Fibroblast of villous mesenchyme (primary cell): ENCODE measurements around the gene HELZ2. TPM values are rescaled to one million over a fixed set of nuclear protein-coding genes. Genes with fewer than 3 reads are reported as not detected.

Experiments
- DNase-seq: peaks from one replicate; pipeline ENCODE4 v3.0.0-alpha.2; 2010; ENCODE audit warnings: low read depth
- H3K4me3 ChIP-seq: 2 replicates; pipeline ENCODE4 v1.5.1; 2011; ENCODE audit warnings: low read depth, mild to moderate bottlenecking, low read length
- CTCF ChIP-seq: IDR thresholded peaks from 2 replicates; pipeline ENCODE4 v1.5.1; 2012; ENCODE audit warnings: low read depth, mild to moderate bottlenecking, low read length; ENCODE audit not compliant: insufficient read depth
- total RNA-seq: library from RNA; depleted of rRNA; stranded (reverse); fragments of >200 nt; gene quantifications from 2 replicates; pipeline ENCODE4 v1.2.3, GENCODE V29; 2012

Gene HELZ2
- total RNA-seq, 1 donor = 46.6 TPM

DNA sequence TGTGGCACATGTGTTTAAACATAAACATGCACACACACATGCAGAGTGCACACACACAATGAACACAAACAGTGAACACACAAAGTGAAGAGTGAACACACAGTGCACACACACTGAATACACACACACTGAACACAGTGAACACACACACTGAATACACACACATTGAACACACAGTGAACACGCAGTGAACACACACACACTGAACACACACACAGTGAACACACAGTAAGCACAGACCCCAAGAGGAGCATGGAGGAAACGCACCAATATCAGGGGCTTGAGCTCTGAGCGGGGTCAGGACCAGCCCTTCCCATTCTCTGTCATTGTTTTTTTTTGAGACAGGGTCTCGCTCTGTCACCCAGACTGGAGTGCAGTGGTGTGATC lies 17.1 kb upstream of the HELZ2 start:
- no peak for TF ChIP-seq CTCF
- no peak overlapping the region for H3K4me3 ChIP-seq
- DNase-seq = no peak

- TF ChIP-seq CTCF = no peak
- H3K4me3 ChIP-seq = no peak overlapping the region
Observed at GRCh38 chr20:63590218-63591146, 16.4 kb upstream of the HELZ2 start.

GRCh38 chr20:63589261-63590217 lies 15.5 kb upstream of the HELZ2 start:
- TF ChIP-seq CTCF = no peak
- no peak overlapping the region for H3K4me3 ChIP-seq
- no peak for DNase-seq

More at GRCh38 chr20:63590218-63591146, 16.4 kb upstream of the HELZ2 start:
- no peak for DNase-seq

DNA sequence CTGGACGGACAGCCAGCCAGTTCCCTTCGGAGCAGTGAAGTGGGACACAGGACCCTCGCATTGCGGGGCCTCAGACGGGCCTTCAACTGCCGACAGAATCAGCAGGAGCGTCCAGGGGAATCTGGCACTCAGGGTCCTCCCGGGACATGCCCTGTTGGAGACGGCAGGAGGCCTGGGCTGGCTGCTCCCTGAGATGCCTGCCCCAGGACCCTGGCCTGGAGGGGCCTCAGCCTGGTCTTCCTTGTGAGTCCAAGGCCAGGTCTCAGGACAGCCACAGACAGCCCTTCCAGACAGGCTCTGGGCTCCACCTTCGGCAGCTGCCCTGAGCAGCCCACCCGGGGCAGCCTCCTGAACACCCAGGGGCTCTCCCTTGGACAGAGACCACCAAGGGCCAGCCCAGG lies 14.6 kb upstream of the HELZ2 start:
- H3K4me3 ChIP-seq = no peak overlapping the region
- TF ChIP-seq CTCF = no peak
- no peak for DNase-seq

- peak; percentile 58 for DNase-seq
Observed at GRCh38 chr20:63587776-63588591, 13.9 kb upstream of the HELZ2 start.

More at GRCh38 chr20:63587776-63588591, 13.9 kb upstream of the HELZ2 start:
- no peak overlapping the region for H3K4me3 ChIP-seq
- no peak for TF ChIP-seq CTCF
